ENCODE data around the gene ALX4.

GRCh38 chr11:44275961-44276550, 33.9 kb downstream of the ALX4 start:
- TF ChIP-seq CTCF (IDR thresholded peaks at IDR 0.05; ENCODE audit: low read depth, low read length) (no peak), EZH2phosphoT487 (IDR thresholded peaks at IDR 0.05; ENCODE audit: low read depth) (no peak)
